Spleen (tissue), 13 donors: ENCODE measurements around the gene METTL21C. TPM values are rescaled to one million over a fixed set of nuclear protein-coding genes. Genes with fewer than 3 reads are reported as not detected.

ENCODE experiments used
- DNase-seq: peaks from one replicate; pipeline ENCODE4 v3.0.0-alpha.2; 2020
- H3K27ac ChIP-seq, 8 donors: fragments of 200-600 bp; sonication (generic) in 7 of 8; 1 replicate in 4 of 8; 2 replicates in 4 of 8; pipeline versions ENCODE4 v1.5.0 to v1.8.0; 2016 to 2021; ENCODE audit warnings: inconsistent platforms in 4 of 8, mild to moderate bottlenecking in 4 of 8, moderate library complexity in 1 of 8
- H3K27me3 ChIP-seq, 7 donors: fragments of 200-600 bp; sonication (generic) in 6 of 7; replicated peaks in 1 of 7; 1 replicate in 4 of 7; 2 replicates in 3 of 7; pipeline versions ENCODE4 v1.5.0 to v1.8.0; 2016 to 2021; ENCODE audit warnings: inconsistent platforms in 3 of 7, mild to moderate bottlenecking in 1 of 7
- H3K36me3 ChIP-seq, 6 donors: fragments of 200-600 bp; sonication (generic) in 5 of 6; 1 replicate in 4 of 6; 2 replicates in 2 of 6; pipeline versions ENCODE4 v1.5.0 to v1.8.0; 2016 to 2021; ENCODE audit warnings: inconsistent platforms in 2 of 6
- H3K4me1 ChIP-seq, 6 donors: fragments of 200-600 bp; sonication (generic) in 5 of 6; 1 replicate in 3 of 6; 2 replicates in 3 of 6; pipeline versions ENCODE4 v1.5.0 to v1.8.0; 2016 to 2021; ENCODE audit warnings: inconsistent platforms in 3 of 6
- H3K4me3 ChIP-seq, 8 donors: fragments of 200-600 bp; sonication (generic) in 7 of 8; 1 replicate in 4 of 8; 2 replicates in 4 of 8; pipeline versions ENCODE4 v1.5.0 to v1.8.0; 2016 to 2021; ENCODE audit warnings: inconsistent platforms in 4 of 8, mild to moderate bottlenecking in 4 of 8, moderate library complexity in 2 of 8
- H3K9me3 ChIP-seq, 8 donors: fragments of 200-600 bp; sonication (generic) in 7 of 8; 1 replicate in 4 of 8; 2 replicates in 4 of 8; pipeline versions ENCODE4 v1.5.0 to v1.8.0; 2016 to 2021; ENCODE audit warnings: inconsistent platforms in 4 of 8
- CTCF ChIP-seq, 11 experiments: fragments of 200-600 bp in 7 of 11; fragments of 450-650 bp in 4 of 11; sonication (generic) in 4 of 11; IDR thresholded peaks in 8 of 11; conservative IDR thresholded peaks in 3 of 11; 1 replicate in 7 of 11; 2 replicates in 4 of 11; pipeline versions ENCODE4 v1.4.0 to v1.8.0; 2016 to 2021; ENCODE audit warnings: antibody characterized with exemption in 11 of 11, inconsistent platforms in 4 of 11, mild to moderate bottlenecking in 1 of 11
- POLR2A ChIP-seq, 3 donors: fragments of 450-650 bp; IDR thresholded peaks; one replicate each; pipeline ENCODE4 v1.5.1; 2017; ENCODE audit warnings: antibody characterized with exemption in 3 of 3, mild to moderate bottlenecking in 1 of 3
- POLR2AphosphoS5 ChIP-seq, 3 donors: sonication (generic); formaldehyde crosslinking; IDR thresholded peaks; one replicate each; pipeline ENCODE4 v1.5.1; 2017; ENCODE audit warnings: antibody characterized with exemption in 3 of 3
- WGBS, 5 donors: extraction: QIAGEN DNeasy Blood & Tissue Kit in 3 of 5; methylation state at CpG; one replicate each; pipeline versions ENCODE4 v1.1.5 to v1.1.7; 2013 to 2018; 5-methylcytosine and 5-hydroxymethylcytosine counted together
- intact Hi-C: fragments of 100-400 bp; cut with DNase I; formaldehyde crosslinking; loops from one replicate; pipeline ENCODE4 v1.15.0; 2023; ENCODE audit warnings: low total_unique reads
- long read RNA-seq, 2 donors: transcript quantifications; one replicate each; lab custom pipeline, GENCODE V29; 2026
- polyA plus RNA-seq, 3 donors: library from polyadenylated mRNA; stranded (reverse); fragments of 200-250 nt; gene quantifications; one replicate each; pipeline ENCODE4 v1.2.1, GENCODE V29; 2013
- total RNA-seq, 7 donors: library from RNA; depleted of rRNA in 3 of 7; stranded (reverse); fragments of >200 nt in 3 of 7; fragmentation: NEBNext Ultra II Directional in 4 of 7; extraction: Animal tissue kit (Norgen Biotek cat#: 25700) in 4 of 7; gene quantifications; one replicate each; pipeline versions ENCODE4 v1.1.0 to v1.2.1, GENCODE V29; 2016 to 2021
- donor health status: healthy with polysubstance abuse.
- donor health status: DM: no; HTN: no; CAD: no; lungs with moderate emphysema.
- donor health status: DM: no; HTN: no; CAD: no.
- donor health status: Bipolar disorder and iron deficiency.
- donor health status: healthy.
- donor health status: DM: no; HTN: no; CAD: no.
- donor health status: DM: yes; HTN: yes; CAD: no.

Gene METTL21C
- total RNA-seq (not detected), polyA plus RNA-seq (not detected)
- long read RNA-seq, donor 1: 0 reads
- long read RNA-seq, donor 2: 0 reads

GRCh38 chr13:102694937-102695336, at the start of gene METTL21C:
Gene METTL21C, minus strand, starts transcription at chr13:102695044. Its CDS starts 546 bp downstream, at chr13:102694498.
- intact Hi-C loops: no loop called here
- TF ChIP-seq POLR2A (IDR thresholded peaks at IDR 0.05): no peak
- TF ChIP-seq POLR2AphosphoS5 (IDR thresholded peaks at IDR 0.05): no peak
- TF ChIP-seq CTCF (IDR thresholded peaks at IDR 0.05 in 8 of 11, conservative IDR thresholded peaks at IDR 0.05 in 3 of 11): no peak
- DNase-seq: no peak
- no peak within 1 kb of the TSS for H3K27ac ChIP-seq
- H3K4me3 ChIP-seq: no peak within 1 kb of the TSS
- 79 to 86% (median 80%) methylated on average over 6 of the region's 6 CpGs for WGBS, 5 donors
- peaks cover 0 to 39% (median 4%) of the 10 kb centered on the region in 7 donors for H3K27me3 ChIP-seq
- H3K4me1 ChIP-seq: no peaks in the 10 kb centered on the region
- peaks cover 0 to 14% (median 2%) of the 10 kb centered on the region in 8 donors for H3K9me3 ChIP-seq
- H3K36me3 ChIP-seq: no peaks in the 10 kb centered on the region

DNA sequence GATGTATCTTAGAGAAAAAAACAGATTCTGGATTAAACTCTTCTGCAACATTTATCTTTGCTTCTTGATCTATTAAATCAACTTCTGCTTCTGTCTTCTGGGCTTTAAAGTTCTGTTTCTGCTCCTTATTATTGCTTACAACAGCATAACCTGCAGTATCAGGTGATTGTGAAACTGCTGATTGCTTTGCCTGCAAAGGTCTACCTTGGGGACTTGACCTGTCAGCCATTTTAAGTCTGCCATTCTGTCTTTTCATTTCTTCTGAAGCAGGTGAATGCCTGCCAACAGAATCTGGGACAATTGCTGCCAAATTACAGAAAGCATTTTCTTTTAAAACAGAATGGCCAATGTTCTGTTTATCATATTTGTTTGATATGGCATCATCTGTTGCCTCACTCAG, 47.7 kb upstream of the METTL21C start:
- peaks cover 0 to 8% (median 0%) of the 10 kb centered on the region in 7 donors for H3K27me3 ChIP-seq
- no peaks in the 10 kb centered on the region for H3K4me1 ChIP-seq
- peaks cover 0 to 64% (median 0%) of the 10 kb centered on the region in 8 donors for H3K9me3 ChIP-seq
- no peak overlapping the region for H3K27ac ChIP-seq
- H3K36me3 ChIP-seq: no peaks in the 10 kb centered on the region
- no peak overlapping the region for H3K4me3 ChIP-seq
- intact Hi-C loops: no loop called here
- TF ChIP-seq CTCF (IDR thresholded peaks at IDR 0.05 in 8 of 11, conservative IDR thresholded peaks at IDR 0.05 in 3 of 11) (no peak), POLR2A (IDR thresholded peaks at IDR 0.05) (no peak), POLR2AphosphoS5 (IDR thresholded peaks at IDR 0.05) (no peak)
- DNase-seq: no peak

DNA sequence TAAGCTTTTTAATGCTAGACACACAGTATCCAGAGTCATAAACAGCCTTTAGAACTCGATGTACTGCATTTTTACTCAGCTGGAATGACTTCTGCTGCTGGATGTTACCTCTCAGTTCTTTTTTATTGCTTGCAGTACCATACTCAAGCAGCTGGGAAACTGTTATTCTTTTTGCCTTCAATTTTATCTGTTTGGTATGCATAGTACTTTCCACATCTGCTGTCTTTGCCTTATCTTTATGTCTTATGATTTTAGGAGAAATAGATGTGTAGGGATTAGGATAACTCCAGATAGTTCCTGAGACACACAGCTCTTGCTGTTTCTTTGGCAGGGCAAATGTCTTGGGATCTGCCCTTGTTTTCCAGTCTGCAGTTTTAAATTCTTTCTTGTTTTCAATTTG, 47.3 kb upstream of the METTL21C start:
- no peaks in the 10 kb centered on the region for H3K4me1 ChIP-seq
- intact Hi-C loops: no loop called here
- WGBS, 5 donors: 56 to 84% (median 73%) methylated on average over 1 of the region's 1 CpG

More for the DNA sequence above, 47.3 kb upstream of the METTL21C start:
- Histone ChIP-seq H3K4me3 (no peak overlapping the region), H3K27ac (no peak overlapping the region), H3K36me3 (no peaks in the 10 kb centered on the region), H3K9me3 (peaks cover 0 to 67% (median 0%) of the 10 kb centered on the region in 8 donors), H3K27me3 (peaks cover 0 to 8% (median 0%) of the 10 kb centered on the region in 7 donors)
- no peak for DNase-seq
- no peak for TF ChIP-seq POLR2A (IDR thresholded peaks at IDR 0.05)
- TF ChIP-seq CTCF (IDR thresholded peaks at IDR 0.05 in 8 of 11, conservative IDR thresholded peaks at IDR 0.05 in 3 of 11): no peak
- TF ChIP-seq POLR2AphosphoS5 (IDR thresholded peaks at IDR 0.05): no peak
